GM21515 (cell line): ENCODE data around the gene TNFRSF25.
"Not testable (repeated sequence)": the region's sequence is repeated elsewhere in the genome, so short reads cannot be mapped to it uniquely, and the experiment has no call there.

ENCODE experiments used
- ATAC-seq: cut with Tn5 transposase; IDR thresholded peaks from one replicate; pipeline ENCODE4 v1.9.1; 2021; ENCODE audit not compliant: unreplicated experiment

Gene TNFRSF25

DNA sequence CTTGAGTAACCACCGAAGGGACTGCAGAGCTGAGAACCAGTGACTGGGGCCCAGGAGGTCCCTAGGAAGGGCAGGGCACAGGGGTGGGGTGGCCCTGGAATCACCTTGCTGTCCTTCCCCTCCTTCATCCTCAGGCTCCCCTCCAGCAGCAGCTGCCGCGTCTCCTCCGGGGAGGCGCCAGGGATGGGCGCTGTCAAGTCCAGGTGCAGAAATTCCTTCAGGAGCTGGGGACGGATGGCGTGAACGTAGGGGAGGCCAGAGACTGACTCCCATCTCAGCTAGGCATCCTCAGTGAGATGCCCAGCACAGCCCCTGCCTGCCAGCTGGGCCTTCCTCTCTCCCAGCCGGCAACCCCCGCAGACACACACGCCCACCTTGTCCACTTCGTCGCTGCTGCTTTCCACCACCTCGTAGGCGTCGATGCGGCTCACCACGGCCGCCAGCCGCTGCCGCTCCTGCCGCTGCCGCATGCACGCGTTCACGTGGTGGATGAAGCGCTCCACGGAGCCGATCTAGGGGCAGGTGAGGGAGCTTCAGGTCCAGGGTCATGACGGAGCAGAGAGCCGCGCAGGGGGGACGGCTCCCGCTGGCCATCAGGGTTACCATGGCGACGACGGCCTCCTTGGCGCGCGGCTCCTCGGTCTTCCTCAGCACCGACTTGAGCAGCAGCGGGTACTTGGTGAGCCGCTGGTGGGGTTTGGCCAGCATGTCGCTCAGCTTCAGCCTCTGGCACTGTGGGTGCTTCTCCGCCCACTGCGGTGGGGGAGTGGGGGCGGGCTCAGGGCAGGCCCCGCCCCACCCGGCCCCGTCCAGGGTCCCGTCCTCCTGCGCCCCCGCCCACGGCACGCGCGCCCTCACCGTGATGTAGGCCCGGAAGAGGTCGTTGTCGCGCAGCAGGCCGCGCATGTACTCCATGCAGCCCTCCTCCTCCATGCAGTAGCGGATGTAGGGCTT, 4.4 kb upstream of the TNFRSF25 start:
- no peak for ATAC-seq

GRCh38 chr1:6468729-6469461, 2.9 kb upstream of the TNFRSF25 start:
- no peak for ATAC-seq

DNA sequence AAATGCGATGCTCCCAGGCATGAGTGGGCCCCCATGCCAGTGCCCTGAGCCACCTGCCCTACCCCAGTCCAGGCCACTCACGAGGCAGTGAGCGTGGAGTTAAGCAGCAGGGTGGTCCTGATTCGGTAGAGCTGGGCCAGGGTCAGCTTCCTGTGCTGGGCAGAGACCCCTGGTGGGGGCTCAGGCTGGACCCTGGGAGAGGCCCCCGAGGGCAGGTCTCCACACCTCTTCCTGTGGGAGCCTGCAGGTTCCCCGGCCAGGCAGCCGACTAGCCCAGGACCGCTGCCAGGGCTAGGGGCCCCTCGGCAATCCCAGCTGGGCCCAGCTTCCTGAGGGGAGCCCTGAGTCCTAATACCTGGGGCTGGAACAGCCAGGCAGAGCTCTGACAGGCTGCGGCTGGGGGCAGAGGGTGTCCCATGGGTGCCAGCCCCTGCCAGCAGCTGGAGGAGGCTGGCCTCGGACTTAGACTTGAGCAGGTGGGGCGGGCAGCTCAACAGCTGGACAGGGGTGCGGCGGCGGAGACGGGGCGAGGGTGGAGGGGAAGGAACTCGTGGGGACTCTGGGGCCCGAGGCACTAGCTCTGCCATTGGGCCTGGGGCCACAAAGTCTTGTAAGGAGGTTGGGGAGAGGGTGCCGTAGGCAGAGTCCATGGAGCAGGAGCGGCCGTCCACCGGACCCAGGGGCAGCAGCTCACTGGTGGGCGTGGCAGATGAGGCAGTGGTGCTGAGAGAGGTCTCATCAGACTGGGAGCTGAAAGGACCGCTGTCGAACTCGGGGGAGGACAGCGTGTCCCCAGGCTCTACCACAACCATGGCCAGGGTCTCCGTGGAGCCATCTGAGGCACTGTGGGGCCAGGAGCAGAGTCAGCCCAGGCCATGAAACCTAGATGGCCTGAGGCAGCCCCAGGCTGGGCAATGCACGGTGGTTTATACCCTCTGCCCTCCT, 2.0 kb upstream of the TNFRSF25 start:
- no peak for ATAC-seq

DNA sequence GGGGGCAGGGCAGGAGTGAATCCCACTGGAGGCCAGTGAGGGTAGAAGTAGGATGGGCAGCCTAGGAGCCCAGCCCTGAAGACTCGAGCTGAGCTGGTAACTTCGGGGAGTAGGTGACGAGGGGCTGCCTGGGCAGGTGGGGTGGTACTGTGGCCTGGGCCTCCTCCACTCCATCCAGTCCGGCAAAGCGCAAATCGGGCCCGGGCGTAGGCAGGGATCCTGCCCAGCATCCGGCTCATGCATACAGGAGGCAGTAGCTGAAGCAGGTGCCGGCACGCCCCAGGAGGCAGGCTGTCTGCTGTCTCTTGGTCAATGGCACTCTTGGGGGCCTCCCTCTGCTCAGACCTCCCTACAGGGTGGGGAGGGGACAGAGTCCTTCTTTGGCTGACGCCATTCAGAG, 1.3 kb upstream of the TNFRSF25 start:
- ATAC-seq = no peak

- ATAC-seq = no peak
Measured at GRCh38 chr1:6466751-6467150, 778 bp upstream of the TNFRSF25 start.

GRCh38 chr1:6465461-6466005, 440 bp downstream of the TNFRSF25 start:
- no peak for ATAC-seq

GRCh38 chr1:6464915-6465314, 1.1 kb downstream of the TNFRSF25 start:
- ATAC-seq = no peak

DNA sequence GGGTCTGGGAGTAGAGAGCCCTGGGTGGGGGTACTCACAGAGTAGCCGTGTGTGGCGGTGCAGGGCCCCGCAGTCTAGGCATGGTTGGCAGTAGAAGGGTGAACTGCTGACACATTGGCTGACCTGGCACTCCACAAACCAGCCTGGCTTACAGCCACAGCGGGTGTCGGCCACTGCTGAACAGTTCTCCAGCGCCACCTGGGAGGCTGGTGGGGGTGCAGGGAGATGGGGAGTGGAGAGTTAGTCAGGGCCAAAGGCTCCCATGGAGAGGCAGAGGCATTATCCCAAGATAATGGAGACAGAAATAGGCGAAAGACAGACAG, 1.5 kb downstream of the TNFRSF25 start:
- no peak for ATAC-seq

DNA sequence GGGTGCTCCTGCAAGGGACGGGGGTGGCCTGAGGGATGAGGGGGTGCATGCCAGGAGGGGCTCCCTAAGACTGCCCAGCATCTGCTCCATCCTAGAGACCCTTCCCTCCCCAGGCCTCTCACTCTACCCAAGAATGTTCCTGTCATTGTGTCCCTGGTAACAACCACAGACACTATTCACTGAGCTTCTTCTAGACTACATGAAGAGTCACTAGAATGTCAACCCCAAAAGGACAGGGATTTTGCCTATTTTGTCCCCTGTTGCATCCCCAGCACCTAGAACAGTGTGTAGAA, 2.9 kb downstream of the TNFRSF25 start:
- no peak for ATAC-seq

DNA sequence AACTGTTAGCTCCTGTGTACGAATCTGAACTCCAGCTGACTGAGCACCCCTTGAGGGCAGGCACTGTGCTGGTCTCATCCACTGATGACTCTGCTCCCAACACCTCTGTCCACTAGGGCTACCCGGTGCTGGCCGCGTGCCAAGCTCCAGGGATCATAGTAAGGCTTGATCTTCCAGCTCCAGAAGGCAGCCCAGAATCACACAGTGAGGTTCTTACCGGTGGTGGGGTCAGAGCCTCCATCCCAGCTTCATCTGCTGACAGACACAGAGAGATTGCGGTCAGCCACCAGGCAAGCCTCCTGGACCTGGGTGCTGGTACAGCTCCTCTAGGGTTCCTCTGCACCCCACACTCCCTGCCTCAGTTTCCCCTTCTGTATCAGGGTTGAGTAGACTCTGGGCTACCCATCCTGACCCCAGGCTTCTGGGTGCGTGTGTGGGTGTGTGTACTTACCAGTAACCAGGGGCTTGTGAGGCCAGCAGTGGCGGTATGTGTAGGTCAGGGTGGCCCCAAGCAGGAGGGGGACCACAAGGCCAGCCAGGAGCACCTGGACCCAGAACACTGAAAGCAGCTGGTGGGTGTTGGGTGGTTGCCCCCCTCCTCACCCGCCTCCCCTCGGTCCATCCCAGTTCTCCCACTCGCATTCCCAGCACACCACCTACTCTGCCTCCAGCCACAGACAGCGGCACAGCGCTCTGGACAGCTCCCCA, 3.4 kb downstream of the TNFRSF25 start:
- ATAC-seq = no peak

GRCh38 chr1:6461538-6462411, 4.2 kb downstream of the TNFRSF25 start:
- no peak for ATAC-seq

DNA sequence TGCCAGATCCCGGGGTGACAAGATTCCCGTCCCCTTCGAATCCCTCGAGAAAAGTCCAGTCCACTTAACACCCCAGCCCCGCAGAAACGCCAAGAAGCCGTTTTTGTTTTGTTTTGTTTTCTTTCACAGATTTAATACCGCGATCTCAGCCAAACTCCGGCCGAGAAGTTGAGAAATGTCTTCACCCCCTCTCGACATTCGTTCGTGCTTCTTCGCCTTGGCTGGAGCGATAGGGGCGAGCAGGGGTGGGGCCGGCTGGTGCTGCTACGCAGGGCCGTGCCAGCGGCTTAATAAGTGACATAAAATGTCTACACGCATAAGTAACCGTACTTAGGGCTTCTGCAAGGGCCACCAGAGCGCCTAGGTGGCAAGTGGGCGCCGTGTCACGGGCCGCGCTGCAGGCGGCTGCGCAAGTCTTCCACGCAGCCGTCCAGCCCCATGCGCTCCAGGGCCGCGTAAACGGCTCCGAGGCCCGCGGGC, 4.9 kb downstream of the TNFRSF25 start:
- ATAC-seq = no peak

GRCh38 chr1:6460301-6461050, 5.5 kb downstream of the TNFRSF25 start:
- no peak for ATAC-seq

GRCh38 chr1:6459850-6460265, 6.1 kb downstream of the TNFRSF25 start:
- no peak for ATAC-seq

DNA sequence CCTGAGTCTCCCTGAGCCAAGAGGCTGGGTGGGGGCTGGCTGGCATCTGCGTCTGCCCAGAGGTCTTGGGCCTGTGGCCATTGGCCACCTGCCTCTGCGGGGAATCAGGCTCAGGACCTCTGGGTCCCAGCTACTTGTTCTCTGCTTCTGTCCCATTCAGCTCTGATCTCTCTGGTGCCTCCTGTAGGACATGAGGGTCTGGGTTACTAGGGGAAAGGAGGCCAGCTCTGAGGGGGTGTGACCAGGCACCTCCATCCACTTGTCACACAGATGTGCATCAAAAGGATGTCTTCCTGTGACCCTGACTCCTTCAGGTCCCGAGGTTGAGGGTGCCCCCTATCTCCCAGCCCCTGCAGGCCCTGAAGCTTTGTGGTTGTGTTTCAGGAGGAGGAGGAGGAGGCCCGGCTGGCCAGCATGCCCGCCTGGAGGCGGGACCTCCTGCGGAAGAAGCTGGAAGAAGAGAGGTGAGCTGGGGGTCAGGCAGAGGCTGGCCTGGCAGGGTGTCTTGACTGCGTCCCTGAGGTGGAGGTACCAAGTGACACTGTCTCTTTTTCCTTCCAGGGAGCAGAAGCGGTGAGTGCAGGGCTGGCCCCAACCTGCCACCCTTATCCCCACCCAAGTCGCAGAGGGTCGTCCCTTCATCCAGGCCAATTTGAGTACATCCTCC, 9.0 kb downstream of the TNFRSF25 start:
- no peak for ATAC-seq

- not testable (repeated sequence) for ATAC-seq
Measured at GRCh38 chr1:6455752-6456520, 10.0 kb downstream of the TNFRSF25 start.
